Glutamatergic neuron (in vitro differentiated cells): Measurements from ENCODE around the gene GTF3C2. TPM values are rescaled to one million over a fixed set of nuclear protein-coding genes. Genes with fewer than 3 reads are reported as not detected.

Experiments used
- DNase-seq: peaks from one replicate; pipeline ENCODE4 v3.0.0; 2022
- H3K27ac Mint-ChIP-seq: one replicate; pipeline ENCODE4 v1.8.0; 2020; ENCODE audit warnings: mild to moderate bottlenecking, mixed read lengths, inconsistent platforms; ENCODE audit not compliant: unreplicated experiment
- H3K27me3 Mint-ChIP-seq: one replicate; pipeline ENCODE4 v1.8.0; 2020; ENCODE audit warnings: mild to moderate bottlenecking, moderate library complexity, mixed read lengths, inconsistent platforms; ENCODE audit not compliant: unreplicated experiment
- H3K36me3 Mint-ChIP-seq: one replicate; pipeline ENCODE4 v1.8.0; 2020; ENCODE audit warnings: mild to moderate bottlenecking, mixed read lengths, inconsistent platforms; ENCODE audit not compliant: unreplicated experiment
- H3K4me1 Mint-ChIP-seq: one replicate; pipeline ENCODE4 v1.8.0; 2020; ENCODE audit warnings: mild to moderate bottlenecking, low read depth, mixed read lengths, inconsistent platforms; ENCODE audit not compliant: unreplicated experiment
- H3K4me3 Mint-ChIP-seq: one replicate; pipeline ENCODE4 v1.8.0; 2020; ENCODE audit warnings: mild to moderate bottlenecking, mixed read lengths, inconsistent platforms; ENCODE audit not compliant: unreplicated experiment
- H3K9me3 Mint-ChIP-seq: one replicate; pipeline ENCODE4 v1.8.0; 2020; ENCODE audit warnings: mild to moderate bottlenecking, moderate library complexity, mixed read lengths, inconsistent platforms; ENCODE audit not compliant: unreplicated experiment
- total RNA-seq: library from RNA; stranded (reverse); fragmentation: NEBNext Ultra II Directional; extraction: Animal tissue kit (Norgen Biotek cat#: 25700); gene quantifications from one replicate; pipeline ENCODE4 v1.2.1, GENCODE V29; 2021; ENCODE audit not compliant: unreplicated experiment
- TF ChIP-seq, protein P1 (sequence below): fragments of 200-600 bp; sonication (generic); IDR thresholded peaks from one replicate; pipeline ENCODE4 v1.5.0; 2021; ENCODE audit not compliant: partially characterized antibody, unreplicated experiment

Gene GTF3C2
- total RNA-seq, 1 donor from 2014 or later = 111 TPM

DNA sequence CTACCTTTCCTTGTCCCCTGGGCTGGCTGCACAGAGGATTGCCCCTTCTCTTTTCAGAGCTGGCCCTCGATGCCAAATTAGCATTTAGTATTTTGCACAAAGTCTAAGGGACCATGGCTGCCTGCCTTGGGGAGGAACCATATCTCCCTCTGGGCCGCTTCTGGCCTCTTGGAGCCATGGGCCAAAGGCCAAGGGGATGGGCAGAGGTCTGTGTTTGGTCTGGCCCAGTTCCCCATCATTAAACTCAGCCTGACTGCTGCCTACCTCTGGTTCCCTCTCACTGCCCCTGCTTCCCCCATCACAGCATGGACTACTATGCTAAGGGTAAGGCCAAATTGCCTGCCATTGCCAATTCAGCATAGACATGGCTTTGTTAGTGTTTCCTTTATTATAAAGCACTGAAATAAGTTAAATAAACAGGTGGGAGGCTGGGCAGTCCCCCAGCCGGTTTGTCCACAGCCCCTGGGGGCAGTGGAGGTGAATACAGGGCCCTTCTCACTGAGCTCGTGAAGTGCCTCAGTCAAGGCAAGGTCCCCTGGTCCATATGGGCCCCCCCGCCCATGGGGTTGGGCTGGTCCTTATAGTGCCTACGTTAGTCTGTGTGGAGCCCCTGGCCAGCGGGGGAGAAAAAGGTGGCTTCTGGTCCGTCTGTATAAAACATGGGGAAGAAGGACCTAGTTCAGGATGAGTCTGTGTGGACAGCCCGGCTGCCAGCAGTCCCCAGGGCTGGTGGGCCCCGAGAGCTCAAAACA lies 20.5 kb upstream of the GTF3C2 start:
- H3K9me3 Mint-ChIP-seq = peaks cover 20% of the 10 kb centered on the region
- H3K4me1 Mint-ChIP-seq = peaks cover 28% of the 10 kb centered on the region
- TF ChIP-seq, protein P1, sequence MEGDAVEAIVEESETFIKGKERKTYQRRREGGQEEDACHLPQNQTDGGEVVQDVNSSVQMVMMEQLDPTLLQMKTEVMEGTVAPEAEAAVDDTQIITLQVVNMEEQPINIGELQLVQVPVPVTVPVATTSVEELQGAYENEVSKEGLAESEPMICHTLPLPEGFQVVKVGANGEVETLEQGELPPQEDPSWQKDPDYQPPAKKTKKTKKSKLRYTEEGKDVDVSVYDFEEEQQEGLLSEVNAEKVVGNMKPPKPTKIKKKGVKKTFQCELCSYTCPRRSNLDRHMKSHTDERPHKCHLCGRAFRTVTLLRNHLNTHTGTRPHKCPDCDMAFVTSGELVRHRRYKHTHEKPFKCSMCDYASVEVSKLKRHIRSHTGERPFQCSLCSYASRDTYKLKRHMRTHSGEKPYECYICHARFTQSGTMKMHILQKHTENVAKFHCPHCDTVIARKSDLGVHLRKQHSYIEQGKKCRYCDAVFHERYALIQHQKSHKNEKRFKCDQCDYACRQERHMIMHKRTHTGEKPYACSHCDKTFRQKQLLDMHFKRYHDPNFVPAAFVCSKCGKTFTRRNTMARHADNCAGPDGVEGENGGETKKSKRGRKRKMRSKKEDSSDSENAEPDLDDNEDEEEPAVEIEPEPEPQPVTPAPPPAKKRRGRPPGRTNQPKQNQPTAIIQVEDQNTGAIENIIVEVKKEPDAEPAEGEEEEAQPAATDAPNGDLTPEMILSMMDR = no peak
- H3K27me3 Mint-ChIP-seq = peaks cover 12% of the 10 kb centered on the region
- H3K4me3 Mint-ChIP-seq = no peak overlapping the region
- H3K27ac Mint-ChIP-seq = no peak overlapping the region
- no peak for DNase-seq
- peaks cover 6% of the 10 kb centered on the region for H3K36me3 Mint-ChIP-seq

DNA sequence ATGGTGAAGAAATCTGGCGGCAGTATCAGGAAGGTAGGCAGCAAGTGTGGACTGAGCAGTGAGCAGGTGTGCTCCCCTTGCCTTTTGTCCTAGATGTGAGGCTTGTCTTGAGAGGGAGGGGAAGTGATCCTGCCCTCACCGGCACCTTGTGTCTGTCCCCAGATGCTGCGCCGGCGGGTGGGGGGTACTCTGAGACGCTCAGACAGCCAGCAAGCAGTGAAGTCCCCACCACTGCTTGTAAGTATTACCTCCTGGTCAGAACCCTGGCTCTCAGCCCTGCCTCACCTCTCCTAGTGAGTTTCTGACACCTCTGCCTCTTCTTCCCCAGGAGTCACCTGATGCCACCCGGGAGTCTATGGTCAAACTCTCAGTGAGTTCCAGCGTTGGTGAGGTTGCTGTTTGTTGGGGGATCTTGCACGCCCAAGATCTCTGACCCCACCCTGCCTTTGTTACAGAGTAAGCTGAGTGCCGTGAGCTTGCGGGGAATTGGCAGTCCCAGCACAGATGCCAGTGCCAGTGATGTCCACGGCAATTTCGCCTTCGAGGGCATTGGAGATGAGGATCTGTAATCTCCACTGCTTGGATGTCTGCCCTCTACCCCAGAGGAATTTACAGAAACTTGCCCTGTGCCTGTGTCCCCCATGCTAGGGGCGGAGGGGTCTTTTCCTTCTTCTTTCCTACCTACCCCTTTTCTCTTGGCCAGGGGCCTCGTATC lies 19.7 kb upstream of the GTF3C2 start:
- Mint-ChIP-seq H3K36me3 (peaks cover 6% of the 10 kb centered on the region), H3K4me1 (peaks cover 25% of the 10 kb centered on the region), H3K27ac (peak overlapping the region; percentile 5), H3K27me3 (peaks cover 12% of the 10 kb centered on the region), H3K4me3 (no peak overlapping the region), H3K9me3 (peaks cover 23% of the 10 kb centered on the region)
- no peak for DNase-seq
- TF ChIP-seq, protein P1 = no peak

DNA sequence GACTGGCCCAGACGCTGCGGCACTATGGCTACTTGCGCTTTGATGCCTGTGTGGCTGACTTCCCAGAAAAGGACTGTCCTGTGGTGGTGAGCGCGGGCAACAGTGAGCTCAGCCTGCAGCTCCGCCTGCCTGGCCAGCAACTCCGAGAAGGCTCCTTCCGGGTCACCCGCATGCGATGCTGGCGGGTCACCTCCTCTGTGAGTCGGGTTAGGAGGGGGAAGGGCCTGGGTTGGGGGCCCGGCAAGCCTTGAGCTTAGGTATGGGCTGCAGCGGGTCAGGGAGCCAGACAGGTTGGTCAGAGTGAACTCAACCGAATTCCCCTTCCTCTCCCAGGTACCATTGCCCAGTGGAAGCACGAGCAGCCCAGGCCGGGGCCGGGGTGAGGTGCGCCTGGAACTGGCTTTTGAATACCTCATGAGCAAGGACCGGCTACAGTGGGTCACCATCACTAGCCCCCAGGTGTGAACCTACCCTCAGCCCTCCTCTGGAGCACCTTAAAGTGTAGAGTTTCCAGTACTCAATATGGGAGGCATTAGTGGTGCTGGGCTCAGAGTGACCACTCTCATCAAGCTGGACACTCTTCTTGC lies 19.0 kb upstream of the GTF3C2 start:
- TF ChIP-seq, protein P1 = no peak
- Mint-ChIP-seq H3K4me1 (peaks cover 21% of the 10 kb centered on the region), H3K27me3 (peaks cover 10% of the 10 kb centered on the region), H3K36me3 (peaks cover 6% of the 10 kb centered on the region), H3K27ac (no peak overlapping the region), H3K9me3 (peaks cover 18% of the 10 kb centered on the region), H3K4me3 (no peak overlapping the region)
- no peak for DNase-seq

DNA sequence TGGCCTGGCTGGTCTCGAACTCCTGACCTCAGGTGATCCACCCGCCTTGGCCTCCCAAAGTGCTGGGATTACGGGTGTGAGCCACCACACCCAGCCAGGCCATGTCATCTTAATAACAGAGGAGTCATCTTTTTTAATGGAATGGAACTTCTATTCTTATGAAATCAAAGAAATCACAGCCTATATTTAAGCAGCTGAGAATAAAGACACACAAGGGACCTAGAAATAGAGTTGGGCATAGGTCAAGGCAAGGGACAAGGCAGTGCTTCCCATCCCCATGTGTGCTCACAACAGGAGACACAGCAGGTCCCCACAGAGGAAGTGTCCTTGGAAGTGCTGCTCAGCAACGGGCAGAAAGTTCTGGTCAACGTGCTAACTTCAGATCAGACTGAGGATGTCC lies 17.0 kb upstream of the GTF3C2 start:
- DNase-seq = no peak
- Mint-ChIP-seq H3K27ac (no peak overlapping the region), H3K36me3 (peaks cover 6% of the 10 kb centered on the region), H3K4me3 (no peak overlapping the region), H3K4me1 (peaks cover 17% of the 10 kb centered on the region), H3K9me3 (peaks cover 18% of the 10 kb centered on the region), H3K27me3 (peaks cover 9% of the 10 kb centered on the region)
- TF ChIP-seq, protein P1 = no peak
